IgD-negative memory B cell (primary cell): ENCODE measurements around the gene SMC1A. TPM values are rescaled to one million over a fixed set of nuclear protein-coding genes. Genes with fewer than 3 reads are reported as not detected.

ENCODE experiments used
- H3K27ac Mint-ChIP-seq, 3 donors: one replicate each; pipeline ENCODE4 v1.8.0; 2020 to 2022; ENCODE audit warnings: mild to moderate bottlenecking in 3 of 3, mixed read lengths in 3 of 3, moderate library complexity in 1 of 3
- H3K27me3 Mint-ChIP-seq: one replicate; pipeline ENCODE4 v1.8.0; 2021; ENCODE audit warnings: mixed read lengths
- H3K36me3 Mint-ChIP-seq: one replicate; pipeline ENCODE4 v1.8.0; 2020; ENCODE audit warnings: mild to moderate bottlenecking, mixed read lengths
- H3K4me1 Mint-ChIP-seq, 3 donors: one replicate each; pipeline ENCODE4 v1.8.0; 2020 to 2022; ENCODE audit warnings: mixed read lengths in 3 of 3, mild to moderate bottlenecking in 1 of 3
- H3K4me3 Mint-ChIP-seq, 4 donors: one replicate each; pipeline ENCODE4 v1.8.0; 2020 to 2022; ENCODE audit warnings: mild to moderate bottlenecking in 4 of 4, mixed read lengths in 4 of 4, moderate library complexity in 3 of 4
- H3K9me3 Mint-ChIP-seq, 3 donors: one replicate each; pipeline ENCODE4 v1.8.0; 2020 to 2021; ENCODE audit warnings: mixed read lengths in 3 of 3, mild to moderate bottlenecking in 1 of 3
- polyA plus RNA-seq: library from polyadenylated mRNA; unstranded; fragments of 300-500 nt; fragmentation: Illumina TruSeq; gene quantifications from one replicate; pipeline ENCODE4 v1.2.3, GENCODE V29; 2021

The SMC1A gene
- polyA plus RNA-seq, 1 donor from 2014 or later = 63.1 TPM

DNA sequence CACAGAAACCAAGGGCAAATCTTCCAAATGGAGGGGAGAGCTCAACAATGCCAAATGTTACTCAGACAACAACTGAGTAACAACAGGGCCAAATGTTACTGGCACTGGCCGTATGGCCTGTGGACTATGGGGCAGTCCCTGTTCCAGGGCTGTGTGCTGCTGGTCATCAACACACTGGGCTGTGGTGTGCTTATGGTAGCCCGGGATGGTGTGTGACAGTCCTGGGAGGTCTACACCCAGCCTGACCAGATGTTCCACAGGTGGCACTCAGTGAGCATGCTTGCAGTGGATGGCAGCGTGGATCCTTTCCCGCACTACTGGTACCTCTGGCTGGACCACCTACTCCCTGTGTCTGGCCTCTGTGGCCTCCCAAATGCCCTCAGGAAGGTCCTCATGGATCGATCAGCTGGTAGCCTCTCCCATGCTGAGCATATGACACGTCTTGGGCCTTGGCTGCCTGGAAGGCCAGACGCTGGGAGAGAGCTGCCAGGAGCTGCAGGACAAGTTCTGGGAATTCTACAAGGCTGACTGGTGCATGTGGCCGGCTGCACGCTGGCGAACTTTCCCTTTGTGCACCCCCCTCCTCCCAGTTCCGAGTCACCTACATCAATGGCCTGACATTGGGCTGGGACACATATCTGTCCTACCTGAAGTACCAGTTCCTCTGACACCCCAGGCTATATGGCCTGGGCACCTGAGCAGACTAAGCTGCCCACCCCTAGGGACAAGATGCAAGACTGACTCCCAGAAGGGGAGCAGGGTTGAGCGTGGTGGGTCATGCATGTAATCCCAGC lies 81.4 kb downstream of the SMC1A start:
- H3K4me3 Mint-ChIP-seq = no peak overlapping the region
- no peaks in the 10 kb centered on the region for H3K9me3 Mint-ChIP-seq
- no peaks in the 10 kb centered on the region for H3K4me1 Mint-ChIP-seq
- peaks cover 2% of the 10 kb centered on the region for H3K36me3 Mint-ChIP-seq
- H3K27ac Mint-ChIP-seq = no peak overlapping the region
- H3K27me3 Mint-ChIP-seq = peaks cover 3% of the 10 kb centered on the region

DNA sequence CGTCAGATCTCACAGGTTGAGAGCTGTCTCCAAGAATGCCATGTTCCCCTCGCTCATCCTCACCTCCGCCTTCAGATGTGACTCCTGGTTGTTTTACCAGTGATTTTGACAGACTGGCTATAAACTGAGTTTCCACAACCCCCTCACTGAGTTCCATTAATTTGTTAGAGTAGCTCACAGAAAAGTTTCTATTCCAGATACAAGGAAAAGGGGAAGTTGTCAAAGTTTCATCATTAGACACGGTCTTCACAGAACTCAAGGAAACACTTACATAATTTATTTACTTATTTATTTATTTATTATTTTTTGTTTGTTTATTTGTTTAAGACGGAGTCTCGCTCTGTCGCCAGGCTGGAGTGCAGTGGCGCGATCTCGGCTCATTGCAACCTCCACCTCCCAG lies 85.4 kb downstream of the SMC1A start:
- Mint-ChIP-seq H3K4me1 (peaks cover 0 to 2% (median 1%) of the 10 kb centered on the region in 3 donors), H3K27me3 (peaks cover 13% of the 10 kb centered on the region), H3K4me3 (no peak overlapping the region), H3K9me3 (no peaks in the 10 kb centered on the region), H3K36me3 (no peaks in the 10 kb centered on the region), H3K27ac (no peak overlapping the region)

DNA sequence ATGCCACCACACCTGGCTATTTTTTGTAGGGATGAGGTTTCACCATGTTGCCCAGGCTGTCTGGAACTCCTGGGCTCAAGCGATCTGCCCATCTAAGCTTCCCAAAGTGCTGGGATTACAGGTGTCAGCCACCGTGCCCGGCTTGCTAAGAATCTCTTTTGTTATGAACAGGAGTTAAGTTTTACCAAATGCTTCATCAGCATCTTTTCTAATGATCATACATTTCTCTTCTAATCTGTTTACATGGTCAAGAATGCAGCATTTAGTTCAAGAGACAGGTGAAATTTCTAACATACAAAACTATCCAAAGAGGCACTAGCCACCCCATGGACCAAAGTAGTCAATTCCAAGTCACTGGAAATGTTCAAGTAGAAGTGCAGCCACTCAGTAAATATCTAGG lies 88.6 kb downstream of the SMC1A start:
- Mint-ChIP-seq H3K4me3 (no peak overlapping the region), H3K27ac (no peak overlapping the region)

GRCh38 chrX:53332204-53332603 lies 90.2 kb downstream of the SMC1A start:
- Mint-ChIP-seq H3K36me3 (no peaks in the 10 kb centered on the region), H3K27me3 (peaks cover 26% of the 10 kb centered on the region), H3K27ac (no peak overlapping the region), H3K4me1 (peaks cover 0 to 3% (median 1%) of the 10 kb centered on the region in 3 donors), H3K4me3 (no peak overlapping the region), H3K9me3 (no peaks in the 10 kb centered on the region)

More for the DNA sequence above, 88.6 kb downstream of the SMC1A start:
- Mint-ChIP-seq H3K4me1 (peaks cover 0 to 2% (median 1%) of the 10 kb centered on the region in 3 donors), H3K36me3 (no peaks in the 10 kb centered on the region), H3K9me3 (no peaks in the 10 kb centered on the region), H3K27me3 (peaks cover 20% of the 10 kb centered on the region)

- no peaks in the 10 kb centered on the region for H3K9me3 Mint-ChIP-seq
- peaks cover 29% of the 10 kb centered on the region for H3K27me3 Mint-ChIP-seq
- H3K36me3 Mint-ChIP-seq = no peaks in the 10 kb centered on the region
- H3K27ac Mint-ChIP-seq = no peak overlapping the region
- peaks cover 0 to 4% (median 1%) of the 10 kb centered on the region in 3 donors for H3K4me1 Mint-ChIP-seq
- H3K4me3 Mint-ChIP-seq = no peak overlapping the region
Observed at GRCh38 chrX:53330331-53330730, 92.1 kb downstream of the SMC1A start.

GRCh38 chrX:53324803-53325202 lies 97.7 kb downstream of the SMC1A start:
- H3K36me3 Mint-ChIP-seq = peaks cover 2% of the 10 kb centered on the region
- H3K9me3 Mint-ChIP-seq = peaks cover 0 to 7% (median 7%) of the 10 kb centered on the region in 3 donors
- peaks cover 41% of the 10 kb centered on the region for H3K27me3 Mint-ChIP-seq
- no peak overlapping the region for H3K4me3 Mint-ChIP-seq
- H3K4me1 Mint-ChIP-seq = peaks cover 8 to 14% (median 12%) of the 10 kb centered on the region in 3 donors
- no peak overlapping the region for H3K27ac Mint-ChIP-seq

Other genes starting within 250 kb of the SMC1A start
- 35.4 TPM for gene KDM5C, start 197.4 kb downstream of the SMC1A start, polyA plus RNA-seq
- gene IQSEC2, start 141.1 kb downstream of the SMC1A start, polyA plus RNA-seq = not detected
- gene RIBC1, start 219 bp upstream of the SMC1A start, polyA plus RNA-seq = 0.78 TPM
- 133 TPM for gene HSD17B10, start 11.7 kb upstream of the SMC1A start, polyA plus RNA-seq